ENCODE results near the gene PTPN12. TPM values are rescaled to one million over a fixed set of nuclear protein-coding genes. Genes with fewer than 3 reads are reported as not detected.

The PTPN12 gene
- total and polyA plus RNA-seq, 2 of the 4 experiments (the other 2 are of a cell fraction): 24.7 to 31.0 TPM

- intact Hi-C loops (cut with micrococcal nuclease): no loop called here
- 0 out of 2 replicates have a peak overlapping the region, but pooled peaks have one; percentile 39 for H3K23ac ChIP-seq (ENCODE audit: low read depth, low read length)
- no peaks in the 10 kb centered on the region for H3K9me3 ChIP-seq (ENCODE audit: control insufficient read depth, insufficient read depth, low read length)
- H4K8ac ChIP-seq (ENCODE audit: low read depth in 2 of 2, low read length in 2 of 2): no peak overlapping the region
- peak overlapping the region; percentile 64 for H2BK5ac ChIP-seq (ENCODE audit: low read depth, low read length, poor library complexity, severe bottlenecking)
- in situ Hi-C loops (cut with MboI; ENCODE audit: low sequenced_read_pairs): no loop called here
- H3K56ac ChIP-seq (ENCODE audit: extremely low read depth, insufficient read depth, low read length): no peak overlapping the region
- peak overlapping the region; percentile 37; the same call in 1 of the 2 replicates for H3K14ac ChIP-seq (replicated peaks; ENCODE audit: low read depth, low read length)
- BruUV-seq (replicated peaks): no TSS peak
- no peak overlapping the region for H4K5ac ChIP-seq (ENCODE audit: low read depth, low read length)
- no peak overlapping the region for H2AFZ ChIP-seq (replicated peaks; ENCODE audit: low read length, poor library complexity)
- peaks cover 10 to 58% of the 10 kb centered on the region in 2 experiments for H3K79me1 ChIP-seq (ENCODE audit: low read depth in 1 of 2, low read length in 2 of 2)
- no peak overlapping the region for H2BK20ac ChIP-seq (ENCODE audit: low read depth, low read length)
- no peak overlapping the region for H3K27ac ChIP-seq (ENCODE audit: insufficient read depth, low read length)
- no peak overlapping the region for H2BK15ac ChIP-seq (ENCODE audit: low read depth, low read length)
- H2BK120ac ChIP-seq (ENCODE audit: low read depth, low read length): no peak overlapping the region
- H2AK9ac ChIP-seq (replicated peaks; ENCODE audit: low read depth, low read length, poor library complexity): no peak overlapping the region
- H3K18ac ChIP-seq (ENCODE audit: low read depth, low read length): no peak overlapping the region
- no peaks in the 10 kb centered on the region for H3K27me3 ChIP-seq (ENCODE audit: control insufficient read depth, insufficient read depth, low read length)
- no peak overlapping the region for H3K9ac ChIP-seq (ENCODE audit: low read depth, low read length)
- H4K91ac ChIP-seq (ENCODE audit: insufficient read depth, low read depth, low read length): no peak overlapping the region
- no peak overlapping the region for H3K4ac ChIP-seq (ENCODE audit: low read depth, low read length)
- DNase-seq: peak; percentile 31
- peaks cover 3% of the 10 kb centered on the region; the same call in 1 of the 2 replicates for H3K4me1 ChIP-seq (ENCODE audit: control insufficient read depth, insufficient read depth, low read length)
- ChIA-PET CTCF (no interaction called here), POLR2A (ENCODE audit: unreplicated experiment) (no interaction called here)
- no peak for TF ChIP-seq CEBPB (IDR thresholded peaks at IDR 0.05; ENCODE audit: low read depth, low read length)
- H3K4me3 ChIP-seq (ENCODE audit: insufficient read depth, low read depth, low read length): no peak overlapping the region
- dilution Hi-C loops (cut with HindIII; ENCODE audit: low sequenced_read_pairs, unreplicated experiment): no loop called here
- no peaks in the 10 kb centered on the region for H4K20me1 ChIP-seq (ENCODE audit: insufficient read depth, low read length)
- H2AK5ac ChIP-seq (ENCODE audit: low read depth, low read length): no peak overlapping the region
- H3K4me2 ChIP-seq (ENCODE audit: low read depth, low read length): no peak overlapping the region
- peaks cover 33% of the 10 kb centered on the region for H3K36me3 ChIP-seq (ENCODE audit: control insufficient read depth, insufficient read depth, low read length)
- no peak for ATAC-seq (ENCODE audit: low read depth)
- H3K9me1 ChIP-seq (ENCODE audit: insufficient read depth, low read length): no peaks in the 10 kb centered on the region; the same call in none of the 2 replicates
These were observed 90.2 kb downstream of the PTPN12 start for GRCh38 chr7:77627309-77627676.

Data from IMR-90 (cell line).